Fibroblast of lung (primary cell): ENCODE measurements around the gene CASTOR2.
"Not testable (repeated sequence)": the region's sequence is repeated elsewhere in the genome, so short reads cannot be mapped to it uniquely, and the experiment has no call there.

ENCODE experiments used
- EZH2 ChIP-seq: IDR thresholded peaks from 2 replicates; pipeline ENCODE4 v1.5.1; 2012; ENCODE audit warnings: low read length, control low read depth, mild to moderate bottlenecking; ENCODE audit errors: missing control alignments
- TF ChIP-seq, protein P1 (sequence below), 2 donors: IDR thresholded peaks in 1 of 2; conservative IDR thresholded peaks in 1 of 2; 1 replicate in 1 of 2; 2 replicates in 1 of 2; pipeline ENCODE4 v1.5.1; 2011 to 2012; ENCODE audit warnings: low read length in 2 of 2, control low read depth in 1 of 2, inconsistent platforms in 1 of 2, low read depth in 1 of 2, mild to moderate bottlenecking in 1 of 2

- not testable (repeated sequence) for TF ChIP-seq EZH2
- TF ChIP-seq, protein P1, sequence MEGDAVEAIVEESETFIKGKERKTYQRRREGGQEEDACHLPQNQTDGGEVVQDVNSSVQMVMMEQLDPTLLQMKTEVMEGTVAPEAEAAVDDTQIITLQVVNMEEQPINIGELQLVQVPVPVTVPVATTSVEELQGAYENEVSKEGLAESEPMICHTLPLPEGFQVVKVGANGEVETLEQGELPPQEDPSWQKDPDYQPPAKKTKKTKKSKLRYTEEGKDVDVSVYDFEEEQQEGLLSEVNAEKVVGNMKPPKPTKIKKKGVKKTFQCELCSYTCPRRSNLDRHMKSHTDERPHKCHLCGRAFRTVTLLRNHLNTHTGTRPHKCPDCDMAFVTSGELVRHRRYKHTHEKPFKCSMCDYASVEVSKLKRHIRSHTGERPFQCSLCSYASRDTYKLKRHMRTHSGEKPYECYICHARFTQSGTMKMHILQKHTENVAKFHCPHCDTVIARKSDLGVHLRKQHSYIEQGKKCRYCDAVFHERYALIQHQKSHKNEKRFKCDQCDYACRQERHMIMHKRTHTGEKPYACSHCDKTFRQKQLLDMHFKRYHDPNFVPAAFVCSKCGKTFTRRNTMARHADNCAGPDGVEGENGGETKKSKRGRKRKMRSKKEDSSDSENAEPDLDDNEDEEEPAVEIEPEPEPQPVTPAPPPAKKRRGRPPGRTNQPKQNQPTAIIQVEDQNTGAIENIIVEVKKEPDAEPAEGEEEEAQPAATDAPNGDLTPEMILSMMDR (conservative IDR thresholded peaks at IDR 0.05 in 1 of 2, IDR thresholded peaks at IDR 0.05 in 1 of 2; ENCODE audit: low read depth in 1 of 2, low read length in 2 of 2), result not testable (repeated sequence)
Observed at GRCh38 chr7:74923644-74924043, 40.9 kb upstream of the CASTOR2 start.
